Loucy (cell line): Measurements from ENCODE around the gene AMACR.

Source experiments
- EZH2phosphoT487 ChIP-seq: fragments of 200-600 bp; IDR thresholded peaks from 2 replicates; pipeline ENCODE4 v1.6.1; 2018; ENCODE audit warnings: antibody characterized with exemption, mild to moderate bottlenecking, moderate library complexity, borderline replicate concordance
- TF ChIP-seq, protein P1 (sequence below): fragments of 200-600 bp; sonication (generic); conservative IDR thresholded peaks from 2 replicates; pipeline ENCODE4 v1.5.1; 2014; ENCODE audit warnings: mild to moderate bottlenecking, antibody characterized with exemption, low read length

DNA sequence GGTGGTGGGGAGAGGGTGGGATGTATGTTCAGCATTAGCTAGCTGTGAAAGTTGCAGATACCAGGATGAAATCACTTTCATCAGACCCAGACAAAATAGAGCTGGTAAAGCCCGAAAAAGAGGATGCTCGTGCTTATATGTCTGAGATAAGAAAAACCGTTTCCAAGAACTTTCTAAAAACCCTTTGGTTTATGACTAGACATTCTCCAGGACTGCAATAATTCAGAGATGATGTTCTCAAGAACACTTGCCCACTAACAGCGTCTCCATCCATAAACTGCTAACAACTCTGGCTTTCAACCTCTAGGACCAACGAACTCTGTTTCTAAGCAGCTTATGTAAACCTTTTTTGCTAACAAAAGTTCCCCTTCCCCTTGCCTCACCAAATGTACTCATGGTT is 8.4 kb upstream of the AMACR start:
- TF ChIP-seq, protein P1, sequence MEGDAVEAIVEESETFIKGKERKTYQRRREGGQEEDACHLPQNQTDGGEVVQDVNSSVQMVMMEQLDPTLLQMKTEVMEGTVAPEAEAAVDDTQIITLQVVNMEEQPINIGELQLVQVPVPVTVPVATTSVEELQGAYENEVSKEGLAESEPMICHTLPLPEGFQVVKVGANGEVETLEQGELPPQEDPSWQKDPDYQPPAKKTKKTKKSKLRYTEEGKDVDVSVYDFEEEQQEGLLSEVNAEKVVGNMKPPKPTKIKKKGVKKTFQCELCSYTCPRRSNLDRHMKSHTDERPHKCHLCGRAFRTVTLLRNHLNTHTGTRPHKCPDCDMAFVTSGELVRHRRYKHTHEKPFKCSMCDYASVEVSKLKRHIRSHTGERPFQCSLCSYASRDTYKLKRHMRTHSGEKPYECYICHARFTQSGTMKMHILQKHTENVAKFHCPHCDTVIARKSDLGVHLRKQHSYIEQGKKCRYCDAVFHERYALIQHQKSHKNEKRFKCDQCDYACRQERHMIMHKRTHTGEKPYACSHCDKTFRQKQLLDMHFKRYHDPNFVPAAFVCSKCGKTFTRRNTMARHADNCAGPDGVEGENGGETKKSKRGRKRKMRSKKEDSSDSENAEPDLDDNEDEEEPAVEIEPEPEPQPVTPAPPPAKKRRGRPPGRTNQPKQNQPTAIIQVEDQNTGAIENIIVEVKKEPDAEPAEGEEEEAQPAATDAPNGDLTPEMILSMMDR = no peak
- TF ChIP-seq EZH2phosphoT487 = no peak
